Liver (tissue), 9 donors: Measurements from ENCODE around the gene MICAL3. TPM values are rescaled to one million over a fixed set of nuclear protein-coding genes. Genes with fewer than 3 reads are reported as not detected.

Experiments used
- DNase-seq: peaks from one replicate; pipeline ENCODE4 v3.0.0-alpha.2; 2017; ENCODE audit warnings: low spot score
- H3K27ac ChIP-seq, 2 donors: one replicate each; pipeline ENCODE4 v1.7.0; 2013; ENCODE audit warnings: inconsistent platforms in 2 of 2, low read length in 2 of 2, control low read depth in 1 of 2, low read depth in 1 of 2, mild to moderate bottlenecking in 1 of 2
- H3K27me3 ChIP-seq, 4 donors: one replicate each; pipeline versions ENCODE4 v1.6.1 to v1.7.0; 2013; ENCODE audit warnings: low read length in 3 of 4, inconsistent platforms in 1 of 4, mild to moderate bottlenecking in 1 of 4, moderate library complexity in 1 of 4; ENCODE audit not compliant: control insufficient read depth in 4 of 4, insufficient read depth in 4 of 4
- H3K36me3 ChIP-seq, 4 donors: one replicate each; pipeline versions ENCODE4 v1.6.1 to v1.7.0; 2013; ENCODE audit warnings: low read length in 3 of 4, mild to moderate bottlenecking in 3 of 4, low read depth in 1 of 4, moderate library complexity in 1 of 4; ENCODE audit not compliant: control insufficient read depth in 4 of 4, insufficient read depth in 3 of 4
- H3K4me1 ChIP-seq, 4 donors: one replicate each; pipeline versions ENCODE4 v1.6.1 to v1.7.0; 2013; ENCODE audit warnings: low read length in 3 of 4, mild to moderate bottlenecking in 3 of 4, moderate library complexity in 1 of 4; ENCODE audit not compliant: control insufficient read depth in 4 of 4, insufficient read depth in 4 of 4
- H3K4me3 ChIP-seq, 3 donors: one replicate each; pipeline versions ENCODE4 v1.6.1 to v1.7.0; 2013; ENCODE audit warnings: low read length in 3 of 3, control low read depth in 1 of 3, low read depth in 1 of 3, mild to moderate bottlenecking in 1 of 3
- H3K9ac ChIP-seq, 2 donors: one replicate each; pipeline ENCODE4 v1.7.0; 2013; ENCODE audit warnings: low read length in 2 of 2, mild to moderate bottlenecking in 2 of 2, moderate library complexity in 2 of 2, control low read depth in 1 of 2, low read depth in 1 of 2
- H3K9me3 ChIP-seq, 4 donors: one replicate each; pipeline versions ENCODE4 v1.6.1 to v1.7.0; 2013; ENCODE audit warnings: low read length in 3 of 4; ENCODE audit not compliant: control insufficient read depth in 4 of 4
- ATF3 ChIP-seq: IDR thresholded peaks from 2 replicates; pipeline ENCODE4 v1.6.1; 2016; ENCODE audit warnings: antibody characterized with exemption
- EGR1 ChIP-seq, 2 donors: IDR thresholded peaks; 2 replicates each; pipeline ENCODE4 v1.6.1; 2016 to 2018; ENCODE audit warnings: antibody characterized with exemption in 2 of 2, low read depth in 2 of 2
- FOXA1 ChIP-seq: IDR thresholded peaks from 2 replicates; pipeline ENCODE4 v1.6.1; 2016; ENCODE audit warnings: antibody characterized with exemption
- FOXA2 ChIP-seq: IDR thresholded peaks from 2 replicates; pipeline ENCODE4 v1.6.1; 2016; ENCODE audit warnings: antibody characterized with exemption
- GABPA ChIP-seq, 2 donors: IDR thresholded peaks in 1 of 2; conservative IDR thresholded peaks in 1 of 2; 2 replicates each; pipeline ENCODE4 v1.6.1; 2016; ENCODE audit warnings: antibody characterized with exemption in 2 of 2, mild to moderate bottlenecking in 1 of 2, moderate library complexity in 1 of 2
- HNF4A ChIP-seq, 2 donors: conservative IDR thresholded peaks; 2 replicates each; pipeline ENCODE4 v1.6.1; 2016; ENCODE audit warnings: antibody characterized with exemption in 2 of 2, mild to moderate bottlenecking in 2 of 2
- HNF4G ChIP-seq: IDR thresholded peaks from 2 replicates; pipeline ENCODE4 v1.6.1; 2016; ENCODE audit warnings: antibody characterized with exemption
- JUND ChIP-seq, 2 donors: IDR thresholded peaks; 2 replicates each; pipeline ENCODE4 v1.6.1; 2016; ENCODE audit warnings: antibody characterized with exemption in 2 of 2
- NR2F2 ChIP-seq: IDR thresholded peaks from 2 replicates; pipeline ENCODE4 v1.6.1; 2016; ENCODE audit warnings: antibody characterized with exemption
- RAD21 ChIP-seq, 2 donors: IDR thresholded peaks; 2 replicates each; pipeline ENCODE4 v1.6.1; 2016; ENCODE audit warnings: antibody characterized with exemption in 2 of 2, mild to moderate bottlenecking in 2 of 2
- RXRA ChIP-seq, 2 donors: IDR thresholded peaks; 2 replicates each; pipeline ENCODE4 v1.6.1; 2017 to 2018; ENCODE audit warnings: antibody characterized with exemption in 2 of 2, mild to moderate bottlenecking in 1 of 2
- SP1 ChIP-seq: IDR thresholded peaks from 2 replicates; pipeline ENCODE4 v1.6.1; 2018; ENCODE audit warnings: antibody characterized with exemption, mild to moderate bottlenecking
- TAF1 ChIP-seq: conservative IDR thresholded peaks from 2 replicates; pipeline ENCODE4 v1.6.1; 2016; ENCODE audit warnings: antibody characterized with exemption, mild to moderate bottlenecking
- YY1 ChIP-seq: IDR thresholded peaks from 2 replicates; pipeline ENCODE4 v1.6.1; 2016; ENCODE audit warnings: antibody characterized with exemption, mild to moderate bottlenecking
- WGBS: extraction: QIAGEN DNeasy Blood & Tissue Kit; methylation state at CpG from one replicate; pipeline ENCODE4 v1.1.7; 2013; 5-methylcytosine and 5-hydroxymethylcytosine counted together
- polyA plus RNA-seq, 2 donors: library from polyadenylated mRNA; stranded (reverse) in 1 of 2; unstranded in 1 of 2; fragments of 200-250 nt in 1 of 2; fragments of >200 nt in 1 of 2; fragmentation: Nextera tagmentation in 1 of 2; extraction: Ambion mirVana in 1 of 2; gene quantifications; one replicate each; pipeline versions ENCODE4 v1.2.1 to v1.2.3, GENCODE V29; 2013 to 2015
- total RNA-seq, 2 donors: library from RNA; depleted of rRNA; stranded (reverse); fragments of >200 nt; gene quantifications; one replicate each; pipeline ENCODE4 v1.2.3, GENCODE V29; 2014
- TF ChIP-seq, protein P1 (sequence below): IDR thresholded peaks from 2 replicates; pipeline ENCODE4 v1.6.1; 2016; ENCODE audit warnings: antibody characterized with exemption, mild to moderate bottlenecking
- TF ChIP-seq, protein P2 (sequence below): IDR thresholded peaks from 2 replicates; pipeline ENCODE4 v1.6.1; 2016; ENCODE audit warnings: antibody characterized with exemption
- TF ChIP-seq, protein P3 (sequence below): IDR thresholded peaks from 2 replicates; pipeline ENCODE4 v1.6.1; 2016; ENCODE audit warnings: antibody characterized with exemption
- TF ChIP-seq, protein P4 (sequence below): fragments of 150-350 bp; IDR thresholded peaks from 2 replicates; pipeline ENCODE4 v1.5.1; 2017; ENCODE audit warnings: improper control_type of control experiment, low read depth, low read length; ENCODE audit not compliant: missing input control
- donor health status: healthy.
- donor health status: healthy.
- donor health status: healthy.
- donor health status: healthy.
- donor health status: healthy.

Gene MICAL3
- total and polyA plus RNA-seq, 4 donors, result 6.4 to 38.4 (median 23.4) TPM

GRCh38 chr22:17777717-17778044 is 246.7 kb downstream of the MICAL3 start:
- peak overlapping the region in 1 of 2 donors; percentile 61 for H3K9ac ChIP-seq
- peaks cover 14 to 34% (median 21%) of the 10 kb centered on the region in 4 donors for H3K4me1 ChIP-seq
- peak overlapping the region; percentile 70 to 82 for H3K27ac ChIP-seq
- peak in 1 of 2 donors; percentile 0 for TF ChIP-seq JUND (IDR thresholded peaks at IDR 0.05)
- no peak for TF ChIP-seq NR2F2
- no peak for DNase-seq
- H3K27me3 ChIP-seq, result no peaks in the 10 kb centered on the region
- peak overlapping the region in 2 of 3 donors; percentile 24 to 35 for H3K4me3 ChIP-seq
- H3K36me3 ChIP-seq, result no peaks in the 10 kb centered on the region
- WGBS, result 34% methylated on average over 6 of the region's 6 CpGs
- H3K9me3 ChIP-seq, result no peaks in the 10 kb centered on the region

DNA sequence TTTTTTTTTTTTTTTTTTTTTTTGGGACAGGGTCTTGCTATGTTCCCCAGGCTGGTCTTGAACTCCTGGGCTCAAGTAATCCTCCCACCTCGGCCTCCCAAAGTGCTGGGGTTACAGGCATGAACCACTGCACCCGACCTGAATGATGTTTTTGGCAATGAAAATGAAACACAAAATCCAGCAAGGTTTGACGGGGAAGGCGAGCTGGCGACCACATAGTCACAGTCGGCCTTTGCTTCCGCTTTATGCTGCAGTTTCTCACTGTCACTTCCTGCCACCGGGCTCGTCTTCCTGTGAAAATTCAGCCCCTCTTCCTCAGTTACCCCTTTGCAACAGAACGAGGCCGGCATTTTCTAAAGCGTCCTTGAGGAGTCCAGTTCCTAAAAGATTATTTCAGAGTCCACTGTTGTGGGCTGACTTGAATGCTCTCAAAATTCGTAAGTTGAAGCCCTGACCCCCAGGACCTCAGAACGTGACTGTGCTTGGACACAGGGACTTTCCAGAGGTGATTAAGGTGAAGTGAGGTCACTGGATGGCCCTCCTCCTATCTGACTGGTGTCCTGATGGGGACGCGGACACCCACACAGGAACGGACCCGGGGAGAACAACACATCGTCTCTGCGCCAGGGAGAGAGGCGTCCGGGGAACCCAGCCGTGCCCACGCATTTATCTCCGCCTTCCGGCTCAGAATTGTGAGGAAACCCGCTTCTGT is 247.2 kb downstream of the MICAL3 start:
- Histone ChIP-seq H3K9ac (peak overlapping the region in 1 of 2 donors; percentile 61), H3K4me3 (peak overlapping the region; percentile 14 to 35 (median 24)), H3K36me3 (no peaks in the 10 kb centered on the region), H3K9me3 (no peaks in the 10 kb centered on the region), H3K27me3 (no peaks in the 10 kb centered on the region), H3K27ac (peak overlapping the region; percentile 70 to 82), H3K4me1 (peaks cover 15 to 39% (median 26%) of the 10 kb centered on the region in 4 donors)
- no peak for DNase-seq
- WGBS, result 30% methylated on average over 27 of the region's 27 CpGs
- TF ChIP-seq SP1, result peak; percentile 42
- TF ChIP-seq HNF4G, result no peak
- TF ChIP-seq EGR1 (IDR thresholded peaks at IDR 0.05; ENCODE audit: low read depth in 2 of 2), result peak in 1 of 2 donors; percentile 57
- no peak for TF ChIP-seq FOXA1
- TF ChIP-seq YY1, result peak; percentile 35
- no peak for TF ChIP-seq FOXA2
- peak; percentile 20 to 27 for TF ChIP-seq HNF4A (conservative IDR thresholded peaks at IDR 0.05)
- TF ChIP-seq RXRA (IDR thresholded peaks at IDR 0.05), result peak; percentile 78 to 81
- TF ChIP-seq, protein P1, sequence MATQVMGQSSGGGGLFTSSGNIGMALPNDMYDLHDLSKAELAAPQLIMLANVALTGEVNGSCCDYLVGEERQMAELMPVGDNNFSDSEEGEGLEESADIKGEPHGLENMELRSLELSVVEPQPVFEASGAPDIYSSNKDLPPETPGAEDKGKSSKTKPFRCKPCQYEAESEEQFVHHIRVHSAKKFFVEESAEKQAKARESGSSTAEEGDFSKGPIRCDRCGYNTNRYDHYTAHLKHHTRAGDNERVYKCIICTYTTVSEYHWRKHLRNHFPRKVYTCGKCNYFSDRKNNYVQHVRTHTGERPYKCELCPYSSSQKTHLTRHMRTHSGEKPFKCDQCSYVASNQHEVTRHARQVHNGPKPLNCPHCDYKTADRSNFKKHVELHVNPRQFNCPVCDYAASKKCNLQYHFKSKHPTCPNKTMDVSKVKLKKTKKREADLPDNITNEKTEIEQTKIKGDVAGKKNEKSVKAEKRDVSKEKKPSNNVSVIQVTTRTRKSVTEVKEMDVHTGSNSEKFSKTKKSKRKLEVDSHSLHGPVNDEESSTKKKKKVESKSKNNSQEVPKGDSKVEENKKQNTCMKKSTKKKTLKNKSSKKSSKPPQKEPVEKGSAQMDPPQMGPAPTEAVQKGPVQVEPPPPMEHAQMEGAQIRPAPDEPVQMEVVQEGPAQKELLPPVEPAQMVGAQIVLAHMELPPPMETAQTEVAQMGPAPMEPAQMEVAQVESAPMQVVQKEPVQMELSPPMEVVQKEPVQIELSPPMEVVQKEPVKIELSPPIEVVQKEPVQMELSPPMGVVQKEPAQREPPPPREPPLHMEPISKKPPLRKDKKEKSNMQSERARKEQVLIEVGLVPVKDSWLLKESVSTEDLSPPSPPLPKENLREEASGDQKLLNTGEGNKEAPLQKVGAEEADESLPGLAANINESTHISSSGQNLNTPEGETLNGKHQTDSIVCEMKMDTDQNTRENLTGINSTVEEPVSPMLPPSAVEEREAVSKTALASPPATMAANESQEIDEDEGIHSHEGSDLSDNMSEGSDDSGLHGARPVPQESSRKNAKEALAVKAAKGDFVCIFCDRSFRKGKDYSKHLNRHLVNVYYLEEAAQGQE, result peak; percentile 52
- TF ChIP-seq, protein P2, sequence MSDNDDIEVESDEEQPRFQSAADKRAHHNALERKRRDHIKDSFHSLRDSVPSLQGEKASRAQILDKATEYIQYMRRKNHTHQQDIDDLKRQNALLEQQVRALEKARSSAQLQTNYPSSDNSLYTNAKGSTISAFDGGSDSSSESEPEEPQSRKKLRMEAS, result peak; percentile 26
- TF ChIP-seq NR2F2, result peak; percentile 93
- TF ChIP-seq, protein P3, sequence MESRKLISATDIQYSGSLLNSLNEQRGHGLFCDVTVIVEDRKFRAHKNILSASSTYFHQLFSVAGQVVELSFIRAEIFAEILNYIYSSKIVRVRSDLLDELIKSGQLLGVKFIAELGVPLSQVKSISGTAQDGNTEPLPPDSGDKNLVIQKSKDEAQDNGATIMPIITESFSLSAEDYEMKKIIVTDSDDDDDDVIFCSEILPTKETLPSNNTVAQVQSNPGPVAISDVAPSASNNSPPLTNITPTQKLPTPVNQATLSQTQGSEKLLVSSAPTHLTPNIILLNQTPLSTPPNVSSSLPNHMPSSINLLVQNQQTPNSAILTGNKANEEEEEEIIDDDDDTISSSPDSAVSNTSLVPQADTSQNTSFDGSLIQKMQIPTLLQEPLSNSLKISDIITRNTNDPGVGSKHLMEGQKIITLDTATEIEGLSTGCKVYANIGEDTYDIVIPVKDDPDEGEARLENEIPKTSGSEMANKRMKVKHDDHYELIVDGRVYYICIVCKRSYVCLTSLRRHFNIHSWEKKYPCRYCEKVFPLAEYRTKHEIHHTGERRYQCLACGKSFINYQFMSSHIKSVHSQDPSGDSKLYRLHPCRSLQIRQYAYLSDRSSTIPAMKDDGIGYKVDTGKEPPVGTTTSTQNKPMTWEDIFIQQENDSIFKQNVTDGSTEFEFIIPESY, result no peak
- peak; percentile 58 to 81 for TF ChIP-seq GABPA (IDR thresholded peaks at IDR 0.05 in 1 of 2, conservative IDR thresholded peaks at IDR 0.05 in 1 of 2)
- TF ChIP-seq RAD21 (IDR thresholded peaks at IDR 0.05), result peak in 1 of 2 donors; percentile 28
- TF ChIP-seq JUND (IDR thresholded peaks at IDR 0.05), result peak; percentile 15 to 42
- no peak for TF ChIP-seq TAF1
- TF ChIP-seq, protein P4, sequence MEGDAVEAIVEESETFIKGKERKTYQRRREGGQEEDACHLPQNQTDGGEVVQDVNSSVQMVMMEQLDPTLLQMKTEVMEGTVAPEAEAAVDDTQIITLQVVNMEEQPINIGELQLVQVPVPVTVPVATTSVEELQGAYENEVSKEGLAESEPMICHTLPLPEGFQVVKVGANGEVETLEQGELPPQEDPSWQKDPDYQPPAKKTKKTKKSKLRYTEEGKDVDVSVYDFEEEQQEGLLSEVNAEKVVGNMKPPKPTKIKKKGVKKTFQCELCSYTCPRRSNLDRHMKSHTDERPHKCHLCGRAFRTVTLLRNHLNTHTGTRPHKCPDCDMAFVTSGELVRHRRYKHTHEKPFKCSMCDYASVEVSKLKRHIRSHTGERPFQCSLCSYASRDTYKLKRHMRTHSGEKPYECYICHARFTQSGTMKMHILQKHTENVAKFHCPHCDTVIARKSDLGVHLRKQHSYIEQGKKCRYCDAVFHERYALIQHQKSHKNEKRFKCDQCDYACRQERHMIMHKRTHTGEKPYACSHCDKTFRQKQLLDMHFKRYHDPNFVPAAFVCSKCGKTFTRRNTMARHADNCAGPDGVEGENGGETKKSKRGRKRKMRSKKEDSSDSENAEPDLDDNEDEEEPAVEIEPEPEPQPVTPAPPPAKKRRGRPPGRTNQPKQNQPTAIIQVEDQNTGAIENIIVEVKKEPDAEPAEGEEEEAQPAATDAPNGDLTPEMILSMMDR, result no peak
- TF ChIP-seq ATF3, result no peak
